Epidermal melanocyte (primary cell): Measurements from ENCODE around the gene APLF.

ENCODE experiments used
- DNase-seq: peaks from one replicate; pipeline ENCODE4 v3.0.0; 2011; ENCODE audit warnings: low spot score; ENCODE audit not compliant: insufficient read length

The APLF gene

DNA sequence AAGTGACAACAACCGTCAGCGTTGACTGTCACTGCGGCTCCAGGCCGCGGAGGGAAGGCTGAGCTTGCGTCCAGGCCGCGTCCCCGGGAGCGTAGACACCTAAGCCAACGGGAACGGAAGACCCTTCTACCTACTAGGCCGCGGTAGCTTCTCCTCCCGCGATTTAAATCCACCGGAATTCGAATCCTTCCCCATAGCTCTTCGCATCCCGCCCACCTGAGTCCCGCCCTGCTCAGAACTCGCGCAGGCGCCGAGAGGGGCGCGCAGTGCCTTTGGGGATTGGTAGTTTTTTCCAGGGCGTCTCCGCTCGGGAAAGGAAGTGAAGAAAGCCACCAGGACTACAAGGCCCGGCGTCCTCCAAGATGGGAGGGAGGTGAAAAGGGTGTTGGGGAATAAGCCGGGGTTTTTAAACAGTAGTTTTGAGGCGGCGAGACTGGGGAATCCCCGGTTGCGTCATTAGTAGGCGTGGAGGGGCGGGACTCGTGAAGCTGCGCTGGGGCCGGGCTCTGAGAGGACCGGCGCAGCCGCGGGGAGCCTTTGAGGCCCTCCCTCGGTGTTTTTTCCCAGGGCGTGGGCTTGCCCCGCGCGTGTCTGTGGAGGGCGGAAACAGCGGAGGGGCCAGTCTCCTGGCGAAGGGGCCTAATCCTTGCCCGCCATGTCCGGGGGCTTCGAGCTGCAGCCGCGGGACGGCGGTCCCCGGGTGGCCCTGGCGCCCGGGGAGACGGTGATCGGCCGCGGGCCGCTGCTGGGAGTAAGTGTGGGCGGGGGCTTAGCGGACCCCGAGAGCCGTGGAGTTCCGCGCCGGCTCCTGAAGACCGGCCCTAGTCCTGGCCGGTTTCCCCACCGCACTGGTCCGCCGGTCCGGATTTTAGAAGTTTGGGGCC, at the start of gene APLF, which contains the start of gene FBXO48:
TSS of gene APLF (plus strand) at position 509 of the 884 bp plus-strand sequence. CDS start at position 656, 147 bp downstream.
TSS of gene FBXO48 (minus strand) at position 218 of the 884 bp plus-strand sequence. CDS start 2,149 bp downstream, outside the sequence.
- DNase-seq: peak; percentile 91

- no peak for DNase-seq
These were observed 49.5 kb upstream of the APLF start for GRCh38 chr2:68417926-68418325.

DNA sequence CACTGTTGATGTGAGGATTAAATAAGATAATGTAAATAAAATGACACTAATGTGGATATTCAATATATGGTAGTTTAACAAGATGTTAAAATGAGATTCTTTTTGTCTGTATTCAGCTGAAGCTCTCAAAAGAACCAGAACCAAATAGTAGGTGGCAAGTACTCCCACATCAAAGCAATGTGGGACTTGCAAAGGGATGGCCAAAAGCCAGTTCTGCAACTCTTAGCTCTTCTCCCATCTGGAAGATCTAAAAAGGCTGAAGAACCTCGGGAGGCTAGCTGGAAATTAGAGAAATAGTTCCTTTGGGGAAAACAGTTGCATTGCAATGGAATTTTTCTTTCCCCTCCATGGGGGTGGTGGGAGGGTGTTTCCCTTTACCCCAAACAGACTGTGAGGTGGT, 49.0 kb upstream of the APLF start:
- no peak for DNase-seq

- DNase-seq: no peak
These were observed 48.5 kb upstream of the APLF start for GRCh38 chr2:68418855-68419254.

- no peak for DNase-seq
These were observed 47.0 kb upstream of the APLF start for GRCh38 chr2:68420254-68420910.

DNA sequence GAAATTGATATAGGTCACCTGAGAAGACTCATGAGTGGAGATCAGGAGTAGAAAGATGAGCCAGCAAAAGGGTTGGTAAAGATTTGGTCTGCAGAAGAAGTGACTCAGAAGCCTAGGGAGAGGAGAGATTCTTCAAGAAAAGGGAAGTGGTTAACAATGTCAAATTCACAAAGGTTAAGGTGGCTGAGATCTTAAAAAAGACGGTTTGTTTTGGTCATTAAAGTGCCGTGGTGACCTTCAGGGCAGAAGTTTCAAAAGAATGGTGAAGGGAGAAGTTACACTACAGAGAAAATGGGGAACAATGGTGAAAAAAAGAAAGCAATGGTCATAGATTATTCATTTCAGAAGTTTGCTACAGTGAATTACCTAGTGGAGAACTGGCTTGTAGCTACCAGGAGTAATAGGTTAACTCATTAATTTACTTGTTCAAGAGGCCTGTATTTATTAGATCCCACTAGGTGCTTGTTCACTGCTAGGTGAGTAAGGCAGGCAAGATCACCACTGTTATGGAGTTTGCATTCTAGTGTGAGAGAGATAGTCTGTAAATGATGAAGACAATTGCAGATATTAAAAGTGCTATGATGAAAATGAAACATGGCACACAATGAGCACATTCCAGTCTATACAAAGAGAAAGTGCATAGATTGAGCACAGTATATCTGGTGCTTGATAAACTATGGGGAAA, 43.3 kb upstream of the APLF start:
- DNase-seq: no peak

DNA sequence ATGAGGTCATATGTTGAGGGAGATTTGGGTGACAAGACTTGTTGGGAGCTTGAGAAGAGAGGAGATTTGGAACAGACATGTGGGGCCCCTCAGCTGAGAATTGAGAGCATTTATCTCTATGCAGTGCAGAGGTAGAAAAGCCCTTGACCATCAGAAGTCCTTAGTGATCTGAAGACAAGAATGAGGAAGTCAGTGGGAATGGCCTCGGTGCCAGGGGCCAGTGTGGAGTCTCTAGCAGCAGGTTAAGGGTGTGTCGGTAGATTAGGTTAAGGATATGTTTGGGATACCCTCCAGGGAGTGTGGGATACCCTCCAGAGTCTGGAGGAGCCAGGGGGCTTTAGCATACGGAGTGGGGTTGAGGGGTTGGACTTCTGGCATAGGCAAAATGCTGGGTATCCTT, 41.9 kb upstream of the APLF start:
- DNase-seq: no peak

DNA sequence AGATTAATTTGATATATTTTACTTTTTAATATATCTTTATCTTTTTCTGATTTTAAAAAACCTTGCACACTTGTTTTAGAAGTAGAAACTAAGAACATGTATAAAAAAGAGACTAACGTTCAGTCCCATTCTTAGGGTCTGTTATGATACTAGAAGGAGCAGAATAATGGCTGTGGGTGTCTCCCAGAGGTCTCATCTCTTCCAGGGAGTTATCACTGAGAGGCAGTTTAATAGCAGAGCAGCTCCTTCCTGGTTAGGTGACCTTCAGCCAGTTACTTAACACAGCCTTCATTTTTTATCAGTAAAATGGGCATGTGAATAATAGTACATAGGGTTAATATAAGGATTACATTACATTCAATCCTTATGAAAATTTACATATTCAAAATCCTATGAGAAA, 40.9 kb upstream of the APLF start:
- no peak for DNase-seq

GRCh38 chr2:68426848-68427579, 40.4 kb upstream of the APLF start:
- no peak for DNase-seq

- DNase-seq: no peak
These were observed 39.3 kb upstream of the APLF start for GRCh38 chr2:68428126-68428525.

DNA sequence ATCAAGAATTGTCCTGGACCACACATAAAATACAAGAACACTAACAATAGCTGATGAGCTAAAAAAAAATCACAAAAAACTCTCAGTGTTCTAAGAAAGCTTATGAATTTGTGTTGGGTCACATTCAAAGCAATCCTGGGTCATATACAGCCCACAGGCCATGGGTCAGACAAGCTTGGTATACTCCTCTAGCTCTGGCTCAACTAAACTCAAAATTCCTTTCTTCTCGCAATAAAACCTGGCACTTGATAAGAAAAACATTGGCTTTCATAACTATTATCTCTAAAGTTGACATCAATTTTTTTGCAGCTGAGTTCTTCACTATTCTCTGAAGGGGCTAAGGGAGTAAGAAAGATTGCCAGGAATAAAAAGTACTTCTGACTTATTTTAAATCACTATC, 38.6 kb upstream of the APLF start:
- no peak for DNase-seq

- DNase-seq: no peak
These were observed 38.0 kb upstream of the APLF start for GRCh38 chr2:68429311-68429826.

DNA sequence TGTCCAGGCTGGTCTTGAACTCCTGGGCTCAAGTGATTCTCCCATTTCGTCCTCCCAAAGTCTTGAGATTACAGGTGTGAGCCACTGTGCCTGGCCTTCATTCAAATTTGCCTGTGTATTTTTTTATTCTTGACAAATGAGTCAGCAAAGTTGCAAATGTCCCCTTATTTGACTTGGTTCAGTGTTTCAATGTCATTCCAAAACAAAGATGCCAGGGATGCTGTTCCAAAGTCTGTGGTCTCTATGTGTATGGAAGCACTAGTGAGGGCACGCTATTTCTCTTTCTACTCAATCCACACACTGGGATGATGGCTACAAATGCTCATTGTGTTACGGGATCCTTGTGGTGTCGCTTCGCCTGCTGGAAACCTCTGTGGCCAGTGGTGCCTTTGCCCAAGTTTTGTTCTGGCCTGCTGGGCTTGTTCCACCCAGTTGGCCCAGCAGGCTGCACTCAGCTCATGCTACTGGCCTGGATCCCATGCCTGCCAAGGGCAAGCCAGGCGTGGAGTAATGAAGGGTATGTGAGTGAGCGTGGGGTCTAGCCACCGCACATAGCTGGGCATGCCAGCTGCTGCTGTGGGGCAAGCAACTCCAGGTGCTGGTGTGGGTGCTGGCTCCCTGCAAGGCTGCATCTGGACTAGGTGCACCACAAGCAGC, 35.9 kb upstream of the APLF start:
- no peak for DNase-seq

- DNase-seq: no peak
These were observed 34.4 kb upstream of the APLF start for GRCh38 chr2:68432696-68433658.

- no peak for DNase-seq
These were observed 32.4 kb upstream of the APLF start for GRCh38 chr2:68434981-68435380.

- DNase-seq: no peak
These were observed 31.8 kb upstream of the APLF start for GRCh38 chr2:68435615-68436014.

DNA sequence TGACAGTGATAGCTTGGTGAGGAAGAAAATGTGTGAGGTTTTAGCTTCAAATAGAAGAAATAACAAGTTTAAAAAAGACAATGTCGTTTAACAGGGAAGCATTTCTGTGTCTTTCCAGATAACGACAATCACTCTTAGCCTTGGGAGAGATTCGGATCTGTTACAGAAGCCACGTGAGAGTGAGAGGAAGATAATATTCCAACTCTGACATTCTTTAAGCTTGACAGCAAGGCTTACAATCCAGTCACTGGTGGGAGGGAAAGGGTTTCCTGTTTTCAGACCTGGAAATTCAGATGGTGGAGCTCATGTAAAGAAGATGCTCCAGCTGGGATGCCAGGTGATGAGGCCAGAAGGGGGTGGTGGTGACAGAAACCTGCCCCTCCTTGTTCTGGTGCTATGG, 31.1 kb upstream of the APLF start:
- DNase-seq: no peak

DNA sequence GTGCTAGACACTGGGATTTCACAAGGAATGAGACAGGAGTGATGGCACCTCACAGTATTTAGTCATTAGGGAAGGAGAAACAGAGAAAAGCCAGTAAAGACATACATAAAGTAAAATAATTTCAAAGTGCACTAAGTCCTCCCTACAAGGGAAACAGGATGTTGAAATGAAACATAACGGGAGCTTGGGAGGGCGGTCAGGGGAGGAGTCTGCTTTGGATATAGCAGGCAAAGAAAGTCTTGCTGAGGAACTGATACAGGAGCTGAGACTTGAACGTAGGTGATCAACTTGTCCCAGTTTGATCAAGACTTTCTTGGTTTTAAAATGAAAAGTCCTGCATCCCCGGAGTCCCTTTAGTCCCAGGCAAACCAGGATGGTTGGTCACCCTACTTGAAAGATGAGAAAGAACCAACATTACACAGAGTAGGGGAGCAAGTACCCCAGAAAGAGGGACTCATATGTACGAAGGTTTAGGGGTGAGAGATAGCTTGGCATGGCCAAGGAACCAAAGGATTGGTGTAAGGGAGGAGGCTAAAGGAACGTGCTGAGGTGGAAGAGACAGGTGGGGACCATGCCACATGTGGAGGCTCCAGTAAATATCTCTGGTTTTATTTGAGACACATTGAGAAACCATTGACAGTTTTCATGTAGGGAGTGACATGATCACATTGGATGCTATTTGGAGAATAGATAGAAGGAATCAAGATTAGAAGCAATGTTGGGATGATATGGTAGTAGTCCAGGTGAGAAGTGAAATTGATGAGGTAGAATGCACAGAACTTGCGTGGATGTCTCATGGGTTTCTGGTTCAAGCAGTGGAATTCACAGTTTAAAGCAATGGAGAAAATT, 28.7 kb upstream of the APLF start:
- no peak for DNase-seq
